DMS53 treated with DMSO at 0.1 percent for 48 hours (cell line): ENCODE measurements around the gene ZSWIM6.
A peak's percentile ranks its signal among the peaks of the same experiment; 100 is the strongest.

Experiments
- DNase-seq: peaks from one replicate; lab custom pipeline; 2025; ENCODE audit not compliant: unreplicated experiment; lab: John Stamatoyannopoulos, UW

The ZSWIM6 gene

GRCh38 chr5:61468483-61468865 lies 136.4 kb downstream of the ZSWIM6 start:
- DNase-seq: no peak

GRCh38 chr5:61471352-61471751 lies 139.3 kb downstream of the ZSWIM6 start:
- no peak for DNase-seq

GRCh38 chr5:61472172-61472958 lies 140.3 kb downstream of the ZSWIM6 start:
- no peak for DNase-seq

- no peak for DNase-seq
Measured at GRCh38 chr5:61474746-61475145, 142.7 kb downstream of the ZSWIM6 start.

- DNase-seq: no peak
Measured at GRCh38 chr5:61477788-61478187, 145.7 kb downstream of the ZSWIM6 start.

GRCh38 chr5:61479850-61480614 lies 148.0 kb downstream of the ZSWIM6 start:
- DNase-seq: no peak

GRCh38 chr5:61482980-61483379 lies 150.9 kb downstream of the ZSWIM6 start:
- no peak for DNase-seq

GRCh38 chr5:61486476-61486875 lies 154.4 kb downstream of the ZSWIM6 start:
- DNase-seq: no peak

- DNase-seq: no peak
Measured at GRCh38 chr5:61489574-61489973, 157.5 kb downstream of the ZSWIM6 start.

GRCh38 chr5:61491861-61492260 lies 159.8 kb downstream of the ZSWIM6 start:
- peak; percentile 32 for DNase-seq

- DNase-seq: no peak
Measured at GRCh38 chr5:61493973-61494372, 161.9 kb downstream of the ZSWIM6 start.

GRCh38 chr5:61496446-61496845 lies 164.4 kb downstream of the ZSWIM6 start:
- no peak for DNase-seq

- DNase-seq: no peak
Measured at GRCh38 chr5:61496860-61497259, 164.8 kb downstream of the ZSWIM6 start.

- DNase-seq: no peak
Measured at GRCh38 chr5:61498121-61498520, 166.1 kb downstream of the ZSWIM6 start.

GRCh38 chr5:61501971-61502370 lies 169.9 kb downstream of the ZSWIM6 start:
- DNase-seq: no peak

- no peak for DNase-seq
Measured at GRCh38 chr5:61504143-61504770, 172.2 kb downstream of the ZSWIM6 start.

- DNase-seq: no peak
Measured at GRCh38 chr5:61505281-61505680, 173.2 kb downstream of the ZSWIM6 start.

GRCh38 chr5:61507232-61507631 lies 175.2 kb downstream of the ZSWIM6 start:
- DNase-seq: no peak

- no peak for DNase-seq
Measured at GRCh38 chr5:61516946-61517345, 184.9 kb downstream of the ZSWIM6 start.

- no peak for DNase-seq
Measured at GRCh38 chr5:61519728-61520277, 187.7 kb downstream of the ZSWIM6 start.

- DNase-seq: no peak
Measured at GRCh38 chr5:61523073-61523472, 191.0 kb downstream of the ZSWIM6 start.

- no peak for DNase-seq
Measured at GRCh38 chr5:61523997-61524396, 191.9 kb downstream of the ZSWIM6 start.
